H1 (cell line): ENCODE measurements around the gene CCDC14. TPM values are rescaled to one million over a fixed set of nuclear protein-coding genes. Genes with fewer than 3 reads are reported as not detected.
"Not testable (repeated sequence)": the region's sequence is repeated elsewhere in the genome, so short reads cannot be mapped to it uniquely, and the experiment has no call there.

Source experiments
- CTCF ChIA-PET: fragments of 300-600 bp; sonication (Branson Sonifier 250); formaldehyde crosslinking; loops from one replicate; lab custom pipeline; 2021; ENCODE audit not compliant: partially characterized antibody; lab: Charles Lee
- POLR2A ChIA-PET: fragments of 300-600 bp; sonication (Branson Sonifier 250); formaldehyde crosslinking; loops from one replicate; lab custom pipeline; 2021; ENCODE audit warnings: inconsistent platforms; ENCODE audit not compliant: partially characterized antibody; lab: Charles Lee
- DNase-seq, 2 experiments: peaks; one replicate each; pipeline versions ENCODE4 v3.0.0 to v3.0.0-alpha.2; 2010 to 2022; ENCODE audit warnings: low spot score in 2 of 2, low read depth in 1 of 2, mixed read lengths in 1 of 2
- FAIRE-seq: peaks from 2 replicates; lab custom pipeline; 2011; peaks lifted over from hg19 to GRCh38; lab: Jason Lieb, UNC
- H2AFZ ChIP-seq: 2 replicates; pipeline ENCODE4 v1.8.1; 2012; ENCODE audit warnings: low read length, inconsistent platforms
- H2AK5ac ChIP-seq: 2 replicates; pipeline ENCODE4 v1.6.1; 2013; ENCODE audit warnings: low read depth, low read length
- H2BK120ac ChIP-seq: replicated peaks from 2 replicates; pipeline ENCODE3; 2013; ENCODE audit warnings: low read depth, low read length, inconsistent platforms
- H2BK12ac ChIP-seq: 2 replicates; pipeline ENCODE4 v1.6.1; 2013; ENCODE audit warnings: low read depth, low read length
- H2BK15ac ChIP-seq: 2 replicates; pipeline ENCODE4 v1.6.1; 2013; ENCODE audit warnings: low read length
- H2BK20ac ChIP-seq: 2 replicates; pipeline ENCODE4 v1.6.1; 2013; ENCODE audit warnings: low read length
- H2BK5ac ChIP-seq: 2 replicates; pipeline ENCODE4 v1.6.1; 2013; ENCODE audit warnings: low read depth, low read length
- H3K14ac ChIP-seq: 2 replicates; pipeline ENCODE4 v1.6.1; 2013; ENCODE audit warnings: inconsistent platforms; ENCODE audit not compliant: insufficient read length
- H3K18ac ChIP-seq: 2 replicates; pipeline ENCODE4 v1.6.1; 2013; ENCODE audit warnings: low read length; ENCODE audit errors: extremely low read depth
- H3K23ac ChIP-seq: 2 replicates; pipeline ENCODE4 v1.6.1; 2013; ENCODE audit warnings: inconsistent platforms; ENCODE audit not compliant: insufficient read length
- H3K23me2 ChIP-seq: 2 replicates; pipeline ENCODE4 v1.6.1; 2013; ENCODE audit warnings: low read depth, low read length
- H3K27ac ChIP-seq: 2 replicates; pipeline ENCODE4 v1.6.1; 2011; ENCODE audit warnings: low read depth, low read length, inconsistent platforms
- H3K27me3 ChIP-seq, 4 experiments: replicated peaks in 1 of 4; 1 replicate in 1 of 4; 2 replicates in 3 of 4; pipeline versions ENCODE4 v1.6.1 to v1.8.1; 2011 to 2013; ENCODE audit warnings: low read length in 3 of 4, mild to moderate bottlenecking in 3 of 4, inconsistent platforms in 2 of 4, mixed read lengths in 2 of 4, moderate library complexity in 1 of 4; ENCODE audit not compliant: control insufficient read depth in 3 of 4, insufficient read depth in 3 of 4; ENCODE audit errors: extremely low read depth in 1 of 4
- H3K36me3 ChIP-seq, 4 experiments: 2 replicates each; pipeline versions ENCODE4 v1.6.1 to v1.8.1; 2011 to 2013; ENCODE audit warnings: mild to moderate bottlenecking in 4 of 4, low read length in 3 of 4, moderate library complexity in 2 of 4, control low read depth in 1 of 4, inconsistent platforms in 1 of 4; ENCODE audit not compliant: insufficient read depth in 4 of 4, control insufficient read depth in 2 of 4
- H3K4ac ChIP-seq: replicated peaks from 2 replicates; pipeline ENCODE3; 2013; ENCODE audit warnings: low read length, low read depth, mixed read lengths, inconsistent platforms; ENCODE audit not compliant: insufficient read length
- H3K4me1 ChIP-seq, 4 experiments: replicated peaks in 1 of 4; 1 replicate in 1 of 4; 2 replicates in 3 of 4; pipeline versions ENCODE4 v1.6.1 to v1.8.1; 2011 to 2013; ENCODE audit warnings: low read length in 3 of 4, inconsistent platforms in 2 of 4, mixed read lengths in 1 of 4; ENCODE audit not compliant: insufficient read depth in 4 of 4, control insufficient read depth in 3 of 4
- H3K4me2 ChIP-seq, 2 experiments: 2 replicates each; pipeline versions ENCODE4 v1.6.1 to v1.8.1; 2011 to 2013; ENCODE audit warnings: low read depth in 2 of 2, low read length in 2 of 2, control low read depth in 1 of 2, inconsistent platforms in 1 of 2, mild to moderate bottlenecking in 1 of 2; ENCODE audit not compliant: insufficient read depth in 1 of 2
- H3K4me3 ChIP-seq, 4 experiments: fragments of 200-600, 300-600 bp in 1 of 4; sonication (generic), shearing (Covaris generic), sonication (Bioruptor Twin) in 1 of 4; 2 replicates each; pipeline versions ENCODE4 v1.5.1 to v1.8.1; 2011 to 2016; ENCODE audit warnings: low read length in 4 of 4, low read depth in 3 of 4, control low read depth in 2 of 4, inconsistent platforms in 2 of 4, mild to moderate bottlenecking in 2 of 4, mixed read lengths in 1 of 4, moderate library complexity in 1 of 4; ENCODE audit not compliant: insufficient read depth in 2 of 4; ENCODE audit errors: extremely low read depth in 1 of 4
- H3K56ac ChIP-seq: replicated peaks from 2 replicates; pipeline ENCODE3; 2013; ENCODE audit warnings: low read depth, mild to moderate bottlenecking, mixed read lengths, low read length, inconsistent platforms; ENCODE audit not compliant: insufficient read length
- H3K79me1 ChIP-seq: 2 replicates; pipeline ENCODE4 v1.6.1; 2013; ENCODE audit warnings: low read depth, low read length, control low read depth
- H3K79me2 ChIP-seq, 2 experiments: 2 replicates each; pipeline versions ENCODE4 v1.6.1 to v1.8.1; 2012 to 2013; ENCODE audit warnings: low read length in 2 of 2, mild to moderate bottlenecking in 2 of 2, inconsistent platforms in 1 of 2; ENCODE audit not compliant: insufficient read depth in 2 of 2, control insufficient read depth in 1 of 2
- H3K9ac ChIP-seq, 4 experiments: replicated peaks in 1 of 4; 1 replicate in 1 of 4; 2 replicates in 3 of 4; pipeline versions ENCODE4 v1.6.1 to v1.8.1; 2011 to 2013; ENCODE audit warnings: low read depth in 3 of 4, low read length in 3 of 4, control low read depth in 2 of 4, mild to moderate bottlenecking in 2 of 4, moderate library complexity in 2 of 4, inconsistent platforms in 1 of 4; ENCODE audit errors: extremely low read depth in 1 of 4
- H3K9me3 ChIP-seq, 2 experiments: 2 replicates each; pipeline versions ENCODE4 v1.6.1 to v1.8.1; 2012 to 2013; ENCODE audit warnings: mild to moderate bottlenecking in 2 of 2, moderate library complexity in 2 of 2, control low read depth in 1 of 2, inconsistent platforms in 1 of 2, low read depth in 1 of 2, low read length in 1 of 2, mixed read lengths in 1 of 2; ENCODE audit not compliant: insufficient read depth in 2 of 2
- H4K20me1 ChIP-seq, 2 experiments: replicated peaks in 1 of 2; 2 replicates each; pipeline versions ENCODE3 to v1.8.1; 2011 to 2013; ENCODE audit warnings: inconsistent platforms in 2 of 2, low read length in 2 of 2, mild to moderate bottlenecking in 1 of 2; ENCODE audit not compliant: insufficient read depth in 2 of 2, control insufficient read depth in 1 of 2
- H4K5ac ChIP-seq: 2 replicates; pipeline ENCODE4 v1.6.1; 2013; ENCODE audit warnings: low read length, low read depth, mixed read lengths, inconsistent platforms; ENCODE audit not compliant: insufficient read length
- H4K8ac ChIP-seq: 2 replicates; pipeline ENCODE4 v1.8.0; 2013; ENCODE audit warnings: mild to moderate bottlenecking, moderate library complexity, low read length, inconsistent platforms; ENCODE audit not compliant: insufficient read depth; ENCODE audit errors: extremely low read depth
- H4K91ac ChIP-seq: replicated peaks from 2 replicates; pipeline ENCODE3; 2013; ENCODE audit warnings: low read length, mixed read lengths, inconsistent platforms; ENCODE audit not compliant: insufficient read length
- WGBS, 2 experiments: shearing (Covaris generic) in 1 of 2; methylation state at CpG; one replicate each; pipeline versions ENCODE4 v1.1.6 to v1.1.7; 2013 to 2015; ENCODE audit warnings: low lambda C conversion rate in 2 of 2, mixed read lengths in 2 of 2, inconsistent platforms in 1 of 2, low coverage in 1 of 2, missing lambda C conversion rate in 1 of 2; ENCODE audit not compliant: insufficient replicate concordance in 2 of 2, insufficient coverage in 1 of 2, insufficient read length in 1 of 2; ENCODE audit errors: extremely low coverage in 1 of 2, missing lambda C conversion rate in 1 of 2; 5-methylcytosine and 5-hydroxymethylcytosine counted together
- polyA plus RNA-seq, 7 experiments: library from polyadenylated mRNA; depleted of rRNA in 3 of 7; stranded (reverse) in 5 of 7; unstranded in 2 of 7; fragments of >200 nt in 5 of 7; fragments of 200-250 nt in 2 of 7; gene quantifications; 1 replicate in 5 of 7; 2 replicates in 1 of 7; 4 replicates in 1 of 7; pipeline versions ENCODE4 v1.2.1 to v1.2.3, GENCODE V29; 2011 to 2013; ENCODE audit warnings: missing spikeins in 2 of 7, mixed read lengths in 2 of 7
- total RNA-seq: library from RNA; stranded (reverse); fragmentation: NEBNext Ultra II Directional; extraction: Animal tissue kit (Norgen Biotek cat#: 25700); gene quantifications from 2 replicates; pipeline ENCODE4 v1.2.1, GENCODE V29; 2021

Gene CCDC14
- total and polyA plus RNA-seq, 2 of the 8 experiments (the other 6 are each of a cell fraction or from before 2014, with no cell fraction given), result 53.6 to 95.7 TPM

DNA sequence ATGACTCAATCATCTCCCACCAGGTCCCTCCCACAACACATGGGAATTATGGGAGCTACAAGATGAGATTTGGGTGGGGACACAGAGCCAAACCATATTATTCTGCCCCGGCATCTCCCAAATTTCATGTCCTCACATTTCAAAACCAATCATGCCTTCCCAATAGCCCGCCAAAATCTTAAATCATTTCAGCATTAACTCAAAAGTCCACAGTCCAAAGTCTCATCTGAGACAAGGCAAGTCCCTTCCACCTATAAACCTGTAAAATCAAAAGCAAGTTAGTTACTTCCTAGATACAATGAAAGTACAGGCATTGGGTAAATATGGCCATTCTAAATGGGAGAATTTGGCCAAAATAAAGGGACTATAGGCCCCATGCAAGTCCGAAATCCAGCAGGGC, 70.9 kb downstream of the CCDC14 start:
- H3K9me3 ChIP-seq, result peaks cover 8 to 12% of the 10 kb centered on the region in 2 experiments; a peak in 3 of 4 replicates
- H3K36me3 ChIP-seq, H3K18ac ChIP-seq, H3K79me1 ChIP-seq, H3K23ac ChIP-seq, H3K4ac ChIP-seq, H4K5ac ChIP-seq, H2BK20ac ChIP-seq, H3K9ac ChIP-seq, H4K20me1 ChIP-seq, H3K4me1 ChIP-seq, H3K56ac ChIP-seq, H2BK120ac ChIP-seq, H4K8ac ChIP-seq, H4K91ac ChIP-seq, H2BK12ac ChIP-seq, H3K4me3 ChIP-seq, H3K79me2 ChIP-seq, H3K27me3 ChIP-seq, H3K4me2 ChIP-seq, FAIRE-seq, H2AFZ ChIP-seq, H3K14ac ChIP-seq, H3K23me2 ChIP-seq, H2BK5ac ChIP-seq, H3K27ac ChIP-seq, DNase-seq, H2AK5ac ChIP-seq, H2BK15ac ChIP-seq: not testable (repeated sequence)
- CTCF ChIA-PET, result interaction anchor here (1.1 kb wide), 1 partner anchor 8 kb away, joined by 3 read pairs; no protein-coding TSS in a partner anchor
- POLR2A ChIA-PET, result interaction anchor here (1.1 kb wide), 1 partner anchor 24 kb away, joined by 3 read pairs; no protein-coding TSS in a partner anchor
- WGBS, 2 experiments, result 92% methylated on average over 3 of the region's 3 CpGs; no CpG with 5 or more reads in 1 of the 2 experiments
